Panc1 (cell line): Measurements from ENCODE around the gene LMO1. TPM values are rescaled to one million over a fixed set of nuclear protein-coding genes. Genes with fewer than 3 reads are reported as not detected.

Source experiments
- ATAC-seq: fragments of 200-7000 bp; cut with Tn5 transposase; 2 replicates; pipeline ENCODE4 v1.9.1; 2020; ENCODE audit warnings: mild to moderate bottlenecking, moderate library complexity
- BruUV-seq: library from RNA; stranded (reverse); fragments of 400-500 nt; replicated peaks from 2 replicates; lab custom pipeline; 2021; lab: Mats Ljungman, UMichigan
- CTCF ChIA-PET: fragments of 300-600 bp; sonication (Branson Sonifier 250); formaldehyde crosslinking; loops from one replicate; lab custom pipeline; 2022; ENCODE audit warnings: antibody characterized with exemption; lab: Charles Lee
- POLR2A ChIA-PET: fragments of 300-600 bp; sonication (Branson Sonifier 250); formaldehyde crosslinking; loops from one replicate; lab custom pipeline; 2022; ENCODE audit warnings: antibody characterized with exemption; lab: Charles Lee
- DNase-seq: peaks from one replicate; pipeline ENCODE4 v3.0.0-alpha.2; 2010; ENCODE audit warnings: low read depth, low spot score
- H3K27ac ChIP-seq: 2 replicates; pipeline ENCODE4 v1.5.1; 2011; ENCODE audit warnings: mild to moderate bottlenecking, low read length, inconsistent platforms
- H3K27me3 ChIP-seq: fragments of 200-500 bp; sonication (Bioruptor generic); 2 replicates; pipeline ENCODE4 v1.6.0; 2014; ENCODE audit warnings: low read length, inconsistent platforms; ENCODE audit not compliant: control insufficient read depth, insufficient read depth
- H3K36me3 ChIP-seq: fragments of 200-500 bp; sonication (Bioruptor generic); 2 replicates; pipeline ENCODE4 v1.5.1; 2014; ENCODE audit warnings: inconsistent platforms, mild to moderate bottlenecking, low read length, moderate library complexity; ENCODE audit not compliant: control insufficient read depth, insufficient read depth
- H3K4me1 ChIP-seq: 2 replicates; pipeline ENCODE4 v1.5.1; 2011; ENCODE audit warnings: inconsistent platforms, mild to moderate bottlenecking, low read length, moderate library complexity; ENCODE audit not compliant: control insufficient read depth, insufficient read depth
- H3K4me3 ChIP-seq, 2 experiments: 2 replicates each; pipeline ENCODE4 v1.5.1; 2011 to 2012; ENCODE audit warnings: low read depth in 2 of 2, low read length in 2 of 2, mild to moderate bottlenecking in 2 of 2, inconsistent platforms in 1 of 2, moderate library complexity in 1 of 2
- H3K9me3 ChIP-seq: fragments of 200-500 bp; sonication (Bioruptor generic); 2 replicates; pipeline ENCODE4 v1.5.1; 2014; ENCODE audit warnings: low read depth, mild to moderate bottlenecking, inconsistent platforms, low read length, moderate library complexity; ENCODE audit not compliant: control insufficient read depth, insufficient read depth
- CTCF ChIP-seq: fragments of 450-650 bp; IDR thresholded peaks from 2 replicates; pipeline ENCODE4 v1.5.1; 2017; ENCODE audit warnings: mild to moderate bottlenecking
- POLR2AphosphoS5 ChIP-seq: IDR thresholded peaks from 2 replicates; pipeline ENCODE4 v1.6.1; 2012; ENCODE audit warnings: mild to moderate bottlenecking, low read depth, low read length, moderate library complexity
- REST ChIP-seq, 2 experiments: IDR thresholded peaks; 2 replicates each; pipeline ENCODE4 v1.6.1; 2011 to 2012; ENCODE audit warnings: low read depth in 2 of 2, control low read depth in 1 of 2, low read length in 1 of 2, mild to moderate bottlenecking in 1 of 2, moderate library complexity in 1 of 2; ENCODE audit not compliant: insufficient read depth in 1 of 2
- SIN3A ChIP-seq: IDR thresholded peaks from 2 replicates; pipeline ENCODE4 v1.6.1; 2012; ENCODE audit warnings: low read depth, mild to moderate bottlenecking, low read length, moderate library complexity, borderline replicate concordance; ENCODE audit not compliant: insufficient read depth
- TCF7L2 ChIP-seq: IDR thresholded peaks from 2 replicates; pipeline ENCODE4 v1.6.1; 2011; ENCODE audit warnings: mild to moderate bottlenecking, low read depth, low read length, inconsistent platforms
- in situ Hi-C: cut with HindIII; loops from 2 replicates; pipeline ENCODE4 v1.10.0; 2016; ENCODE audit warnings: low sequenced_read_pairs, low pct_unique_long_range_greater_than_20kb
- intact Hi-C: fragments of 100-400 bp; cut with micrococcal nuclease; formaldehyde crosslinking; loops from one replicate; pipeline ENCODE4 v1.10.0; 2022; ENCODE audit not compliant: unreplicated experiment
- total RNA-seq: library from RNA; stranded (reverse); gene quantifications from one replicate; pipeline ENCODE4 v1.2.1, GENCODE V29; 2021; ENCODE audit not compliant: unreplicated experiment

Gene LMO1
- total RNA-seq, 1 experiment from 2014 or later, result not detected

GRCh38 chr11:8242118-8242475 is 21.6 kb downstream of the LMO1 start:
- Histone ChIP-seq H3K9me3 (no peaks in the 10 kb centered on the region), H3K4me3 (no peak overlapping the region), H3K27ac (no peak overlapping the region), H3K36me3 (no peaks in the 10 kb centered on the region), H3K27me3 (peaks cover 13% of the 10 kb centered on the region), H3K4me1 (no peaks in the 10 kb centered on the region)
- in situ Hi-C loops, result no loop called here
- DNase-seq (no peak), ATAC-seq (no peak)
- no peak for TF ChIP-seq POLR2AphosphoS5
- no TSS peak for BruUV-seq
- ChIA-PET CTCF (no interaction called here), POLR2A (no interaction called here)
- intact Hi-C loops, result no loop called here

GRCh38 chr11:8241373-8242117 is 22.1 kb downstream of the LMO1 start:
- intact Hi-C loops, result no loop called here
- Histone ChIP-seq H3K4me1 (no peaks in the 10 kb centered on the region), H3K27me3 (peaks cover 13% of the 10 kb centered on the region), H3K9me3 (no peaks in the 10 kb centered on the region), H3K4me3 (no peak overlapping the region), H3K27ac (no peak overlapping the region), H3K36me3 (no peaks in the 10 kb centered on the region)
- ATAC-seq (no peak), DNase-seq (no peak)
- TF ChIP-seq TCF7L2, result no peak
- TF ChIP-seq REST (IDR thresholded peaks at IDR 0.05; ENCODE audit: insufficient read depth in 1 of 2, low read depth in 2 of 2, low read length in 1 of 2), result no peak
- POLR2A ChIA-PET, result interaction anchor here (0.6 kb wide), 1 partner anchor 63 kb away, joined by 3 read pairs; no protein-coding TSS in a partner anchor
- BruUV-seq, result no TSS peak
- CTCF ChIA-PET, result no interaction called here
- in situ Hi-C loops, result no loop called here

GRCh38 chr11:8239536-8240228 is 24.0 kb downstream of the LMO1 start:
- in situ Hi-C loops (no loop called here), intact Hi-C loops (no loop called here)
- ChIA-PET POLR2A (no interaction called here), CTCF (interaction anchor here (0.6 kb wide), 1 partner anchor 24 kb away, joined by 5 read pairs; the partner anchor contains the start of gene LMO1)
- Histone ChIP-seq H3K36me3 (no peaks in the 10 kb centered on the region), H3K4me1 (no peaks in the 10 kb centered on the region), H3K4me3 (no peak overlapping the region), H3K27me3 (no peaks in the 10 kb centered on the region; the same call in 1 of the 2 replicates), H3K9me3 (no peaks in the 10 kb centered on the region), H3K27ac (no peak overlapping the region)
- TF ChIP-seq TCF7L2 (no peak), SIN3A (no peak), POLR2AphosphoS5 (no peak), CTCF (no peak), REST (IDR thresholded peaks at IDR 0.05; ENCODE audit: insufficient read depth in 1 of 2, low read depth in 2 of 2, low read length in 1 of 2) (no peak)
- no peak for ATAC-seq
- no TSS peak for BruUV-seq
- DNase-seq, result no peak
